GM12872 (cell line): ENCODE measurements around the gene SI.

Source experiments
- TF ChIP-seq, protein P1 (sequence below): IDR thresholded peaks from 3 replicates; pipeline ENCODE4 v1.5.1; 2011; ENCODE audit warnings: low read depth, mild to moderate bottlenecking, low read length, moderate library complexity; ENCODE audit not compliant: insufficient read depth

SI gene

DNA sequence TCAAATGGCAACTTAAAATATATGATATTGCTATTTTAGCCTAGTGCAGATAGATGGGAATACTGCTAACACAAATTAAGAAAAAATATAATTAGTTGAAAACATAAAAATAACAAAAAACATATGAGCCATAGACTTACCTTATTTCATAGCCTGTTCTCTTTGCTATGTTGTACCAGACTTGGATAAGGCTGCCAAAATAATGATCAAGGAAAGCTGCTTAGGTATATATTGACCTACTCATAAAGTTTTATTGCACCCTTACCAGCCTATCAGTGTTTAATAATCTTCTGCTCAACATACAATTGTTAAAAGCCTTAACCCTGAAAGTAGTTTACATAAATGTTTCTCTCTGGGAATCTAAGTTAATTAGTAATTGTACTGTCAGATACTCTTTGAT is at the start of gene SI:
SI (minus strand) TSS at position 204 of the 400 bp plus-strand sequence. CDS start 2,484 bp downstream, outside the sequence.
- TF ChIP-seq, protein P1, sequence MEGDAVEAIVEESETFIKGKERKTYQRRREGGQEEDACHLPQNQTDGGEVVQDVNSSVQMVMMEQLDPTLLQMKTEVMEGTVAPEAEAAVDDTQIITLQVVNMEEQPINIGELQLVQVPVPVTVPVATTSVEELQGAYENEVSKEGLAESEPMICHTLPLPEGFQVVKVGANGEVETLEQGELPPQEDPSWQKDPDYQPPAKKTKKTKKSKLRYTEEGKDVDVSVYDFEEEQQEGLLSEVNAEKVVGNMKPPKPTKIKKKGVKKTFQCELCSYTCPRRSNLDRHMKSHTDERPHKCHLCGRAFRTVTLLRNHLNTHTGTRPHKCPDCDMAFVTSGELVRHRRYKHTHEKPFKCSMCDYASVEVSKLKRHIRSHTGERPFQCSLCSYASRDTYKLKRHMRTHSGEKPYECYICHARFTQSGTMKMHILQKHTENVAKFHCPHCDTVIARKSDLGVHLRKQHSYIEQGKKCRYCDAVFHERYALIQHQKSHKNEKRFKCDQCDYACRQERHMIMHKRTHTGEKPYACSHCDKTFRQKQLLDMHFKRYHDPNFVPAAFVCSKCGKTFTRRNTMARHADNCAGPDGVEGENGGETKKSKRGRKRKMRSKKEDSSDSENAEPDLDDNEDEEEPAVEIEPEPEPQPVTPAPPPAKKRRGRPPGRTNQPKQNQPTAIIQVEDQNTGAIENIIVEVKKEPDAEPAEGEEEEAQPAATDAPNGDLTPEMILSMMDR = no peak

DNA sequence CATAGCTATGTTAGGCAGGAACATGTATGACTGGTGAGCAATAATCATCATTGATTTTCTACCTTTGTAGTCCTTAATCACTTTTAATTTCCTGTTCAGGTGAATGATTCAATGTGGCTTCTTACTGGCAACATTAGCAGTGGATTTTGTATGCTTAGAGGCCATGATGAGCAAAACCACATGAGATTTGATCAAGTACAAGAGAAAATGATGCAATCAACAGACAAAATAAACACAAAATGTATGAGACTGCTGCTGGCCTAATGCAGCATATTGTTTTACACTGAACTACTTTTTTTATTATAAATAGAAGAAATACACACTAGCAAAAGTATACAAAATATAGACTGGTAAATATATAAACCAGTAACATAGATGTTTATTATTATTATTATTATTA is 47.5 kb upstream of the SI start:
- TF ChIP-seq, protein P1 = no peak

GRCh38 chr3:165111401-165111800 is 33.1 kb upstream of the SI start:
- TF ChIP-seq, protein P1 = no peak

DNA sequence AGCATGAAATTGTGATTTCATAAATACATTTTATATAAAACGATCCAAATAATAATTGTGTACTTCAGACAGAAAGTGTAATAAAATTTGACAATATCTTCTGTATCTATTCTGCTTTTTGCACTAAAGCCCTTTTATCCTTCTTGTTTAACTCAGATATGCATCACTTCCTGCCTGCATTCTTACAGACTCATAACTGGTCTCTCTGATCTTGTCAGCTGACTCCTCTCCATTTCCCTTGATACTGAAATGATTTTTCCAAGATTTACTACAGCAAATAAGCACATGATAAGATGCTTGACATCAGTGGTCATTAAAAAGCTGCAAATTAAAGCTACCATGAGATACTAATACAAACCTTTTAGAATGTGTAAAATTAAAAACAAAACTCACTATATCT is 25.3 kb upstream of the SI start:
- TF ChIP-seq, protein P1 = no peak

GRCh38 chr3:165082650-165083049 is 4.4 kb upstream of the SI start:
- TF ChIP-seq, protein P1 = no peak

- TF ChIP-seq, protein P1 = no peak
Measured at GRCh38 chr3:165081183-165081582, 2.9 kb upstream of the SI start.

GRCh38 chr3:165075695-165076094 is 2.6 kb downstream of the SI start:
- TF ChIP-seq, protein P1 = no peak

GRCh38 chr3:165070682-165071081 is 7.6 kb downstream of the SI start:
- TF ChIP-seq, protein P1 = no peak
